Neural cell (in vitro differentiated cells): ENCODE results near the gene ITGB1. TPM values are rescaled to one million over a fixed set of nuclear protein-coding genes. Genes with fewer than 3 reads are reported as not detected.
"Not testable (repeated sequence)": the region's sequence is repeated elsewhere in the genome, so short reads cannot be mapped to it uniquely, and the experiment has no call there.

Experiments used
- H2AFZ ChIP-seq: fragments of 200-600, 300-800 bp; sonication (generic), shearing (Covaris generic); 2 replicates; pipeline ENCODE4 v1.6.0; 2014; ENCODE audit warnings: low read depth, mild to moderate bottlenecking, antibody characterized with exemption, low read length, moderate library complexity
- H3F3A ChIP-seq: fragments of 200-600 bp; shearing (Covaris generic); 2 replicates; pipeline ENCODE4 v1.6.1; 2016; ENCODE audit warnings: mild to moderate bottlenecking, moderate library complexity, mixed read lengths, antibody characterized with exemption, low read length; ENCODE audit not compliant: insufficient read depth, poor library complexity, severe bottlenecking
- H3K27ac ChIP-seq: fragments of 200-600, 300-800 bp; sonication (generic), shearing (Covaris generic); 2 replicates; pipeline ENCODE4 v1.5.1; 2014; ENCODE audit warnings: mild to moderate bottlenecking, low read length, moderate library complexity
- H3K27me3 ChIP-seq: fragments of 300-800, 200-600 bp; sonication (generic), shearing (Covaris generic); 2 replicates; pipeline ENCODE4 v1.6.0; 2014; ENCODE audit warnings: mild to moderate bottlenecking, low read depth, low read length, moderate library complexity; ENCODE audit not compliant: insufficient read depth
- H3K36me3 ChIP-seq: fragments of 300-800, 200-600 bp; sonication (generic), shearing (Covaris generic); 2 replicates; pipeline ENCODE4 v1.5.1; 2014; ENCODE audit warnings: mild to moderate bottlenecking, antibody characterized with exemption, low read length, moderate library complexity; ENCODE audit not compliant: insufficient read depth
- H3K4me2 ChIP-seq: fragments of 300-800, 200-600 bp; sonication (generic), shearing (Covaris generic); 2 replicates; pipeline ENCODE4 v1.6.0; 2014; ENCODE audit warnings: mild to moderate bottlenecking, low read length
- H3K4me3 ChIP-seq: fragments of 300-800, 200-600 bp; sonication (generic), shearing (Covaris generic); 2 replicates; pipeline ENCODE4 v1.5.1; 2014; ENCODE audit warnings: mild to moderate bottlenecking, low read length, moderate library complexity
- H3K79me2 ChIP-seq: fragments of 200-600 bp; shearing (Covaris generic); replicated peaks from 2 replicates; pipeline ENCODE4 v1.6.0; 2014; ENCODE audit warnings: mild to moderate bottlenecking, low read length, moderate library complexity; ENCODE audit not compliant: insufficient read depth
- H3K9ac ChIP-seq: fragments of 300-800, 200-600 bp; sonication (generic), shearing (Covaris generic); 2 replicates; pipeline ENCODE4 v1.6.1; 2016; ENCODE audit warnings: mild to moderate bottlenecking, low read length, mixed read lengths
- H3K9me2 ChIP-seq: fragments of 200-600 bp; shearing (Covaris generic); 2 replicates; pipeline ENCODE4 v1.6.1; 2016; ENCODE audit warnings: mild to moderate bottlenecking, low read length, mixed read lengths; ENCODE audit not compliant: insufficient read depth
- H3K9me3 ChIP-seq: fragments of 200-600, 300-800 bp; sonication (generic), shearing (Covaris generic); 2 replicates; pipeline ENCODE4 v1.6.1; 2016; ENCODE audit warnings: mild to moderate bottlenecking, mixed run types, low read length, moderate library complexity, mixed read lengths
- H4K20me1 ChIP-seq: fragments of 200-600 bp; shearing (Covaris generic); 2 replicates; pipeline ENCODE4 v1.6.1; 2016; ENCODE audit warnings: mild to moderate bottlenecking, mixed run types; ENCODE audit not compliant: insufficient read depth
- EP300 ChIP-seq: fragments of 450-650 bp; conservative IDR thresholded peaks from 2 replicates; pipeline ENCODE4 v1.6.1; 2014; ENCODE audit warnings: antibody characterized with exemption, mild to moderate bottlenecking, moderate library complexity; ENCODE audit not compliant: poor library complexity, severe bottlenecking
- EZH2 ChIP-seq: fragments of 200-600, 300-800 bp; shearing (Covaris generic), sonication (generic); IDR thresholded peaks from 2 replicates; pipeline ENCODE4 v1.6.1; 2014; ENCODE audit warnings: antibody characterized with exemption, low read length, borderline replicate concordance, mild to moderate bottlenecking; ENCODE audit not compliant: insufficient read depth, poor library complexity, severe bottlenecking
- MXI1 ChIP-seq: fragments of 450-650 bp; conservative IDR thresholded peaks from 2 replicates; pipeline ENCODE4 v1.6.1; 2014; ENCODE audit warnings: antibody characterized with exemption, mild to moderate bottlenecking; ENCODE audit not compliant: poor library complexity, severe bottlenecking
- POLR2AphosphoS5 ChIP-seq: IDR thresholded peaks from 2 replicates; pipeline ENCODE4 v1.6.1; 2012
- RAD21 ChIP-seq: fragments of 450-650 bp; conservative IDR thresholded peaks from 2 replicates; pipeline ENCODE4 v1.6.1; 2014; ENCODE audit warnings: antibody characterized with exemption, mild to moderate bottlenecking, moderate library complexity
- SMC3 ChIP-seq: fragments of 450-650 bp; conservative IDR thresholded peaks from 2 replicates; pipeline ENCODE4 v1.6.1; 2014; ENCODE audit warnings: antibody characterized with exemption, mild to moderate bottlenecking, moderate library complexity; ENCODE audit not compliant: poor library complexity
- TAF1 ChIP-seq: IDR thresholded peaks from 2 replicates; pipeline ENCODE4 v1.6.1; 2012; ENCODE audit warnings: low read depth
- polyA plus RNA-seq: library from polyadenylated mRNA; depleted of rRNA; stranded (reverse); fragments of >200 nt; gene quantifications from 2 replicates; pipeline ENCODE4 v1.2.3, GENCODE V29; 2014
- TF ChIP-seq, protein P1 (sequence below): IDR thresholded peaks from 2 replicates; pipeline ENCODE4 v1.6.1; 2012; ENCODE audit warnings: borderline replicate concordance
- TF ChIP-seq, protein P2 (sequence below): fragments of 450-650 bp; IDR thresholded peaks from 2 replicates; pipeline ENCODE4 v1.5.1; 2014; ENCODE audit warnings: antibody characterized with exemption, mild to moderate bottlenecking, moderate library complexity; ENCODE audit not compliant: poor library complexity, severe bottlenecking

ITGB1 gene
- polyA plus RNA-seq, 1 donor from 2014 or later: 62.4 TPM

GRCh38 chr10:32911285-32912016 is 46.6 kb downstream of the ITGB1 start:
- H3K4me2 ChIP-seq: no peak overlapping the region
- TF ChIP-seq SMC3 (no peak), RAD21 (no peak), POLR2AphosphoS5 (no peak), EP300 (no peak), MXI1 (no peak), EZH2 (no peak)
- TF ChIP-seq, protein P1, sequence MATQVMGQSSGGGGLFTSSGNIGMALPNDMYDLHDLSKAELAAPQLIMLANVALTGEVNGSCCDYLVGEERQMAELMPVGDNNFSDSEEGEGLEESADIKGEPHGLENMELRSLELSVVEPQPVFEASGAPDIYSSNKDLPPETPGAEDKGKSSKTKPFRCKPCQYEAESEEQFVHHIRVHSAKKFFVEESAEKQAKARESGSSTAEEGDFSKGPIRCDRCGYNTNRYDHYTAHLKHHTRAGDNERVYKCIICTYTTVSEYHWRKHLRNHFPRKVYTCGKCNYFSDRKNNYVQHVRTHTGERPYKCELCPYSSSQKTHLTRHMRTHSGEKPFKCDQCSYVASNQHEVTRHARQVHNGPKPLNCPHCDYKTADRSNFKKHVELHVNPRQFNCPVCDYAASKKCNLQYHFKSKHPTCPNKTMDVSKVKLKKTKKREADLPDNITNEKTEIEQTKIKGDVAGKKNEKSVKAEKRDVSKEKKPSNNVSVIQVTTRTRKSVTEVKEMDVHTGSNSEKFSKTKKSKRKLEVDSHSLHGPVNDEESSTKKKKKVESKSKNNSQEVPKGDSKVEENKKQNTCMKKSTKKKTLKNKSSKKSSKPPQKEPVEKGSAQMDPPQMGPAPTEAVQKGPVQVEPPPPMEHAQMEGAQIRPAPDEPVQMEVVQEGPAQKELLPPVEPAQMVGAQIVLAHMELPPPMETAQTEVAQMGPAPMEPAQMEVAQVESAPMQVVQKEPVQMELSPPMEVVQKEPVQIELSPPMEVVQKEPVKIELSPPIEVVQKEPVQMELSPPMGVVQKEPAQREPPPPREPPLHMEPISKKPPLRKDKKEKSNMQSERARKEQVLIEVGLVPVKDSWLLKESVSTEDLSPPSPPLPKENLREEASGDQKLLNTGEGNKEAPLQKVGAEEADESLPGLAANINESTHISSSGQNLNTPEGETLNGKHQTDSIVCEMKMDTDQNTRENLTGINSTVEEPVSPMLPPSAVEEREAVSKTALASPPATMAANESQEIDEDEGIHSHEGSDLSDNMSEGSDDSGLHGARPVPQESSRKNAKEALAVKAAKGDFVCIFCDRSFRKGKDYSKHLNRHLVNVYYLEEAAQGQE: no peak
- TF ChIP-seq, protein P2, sequence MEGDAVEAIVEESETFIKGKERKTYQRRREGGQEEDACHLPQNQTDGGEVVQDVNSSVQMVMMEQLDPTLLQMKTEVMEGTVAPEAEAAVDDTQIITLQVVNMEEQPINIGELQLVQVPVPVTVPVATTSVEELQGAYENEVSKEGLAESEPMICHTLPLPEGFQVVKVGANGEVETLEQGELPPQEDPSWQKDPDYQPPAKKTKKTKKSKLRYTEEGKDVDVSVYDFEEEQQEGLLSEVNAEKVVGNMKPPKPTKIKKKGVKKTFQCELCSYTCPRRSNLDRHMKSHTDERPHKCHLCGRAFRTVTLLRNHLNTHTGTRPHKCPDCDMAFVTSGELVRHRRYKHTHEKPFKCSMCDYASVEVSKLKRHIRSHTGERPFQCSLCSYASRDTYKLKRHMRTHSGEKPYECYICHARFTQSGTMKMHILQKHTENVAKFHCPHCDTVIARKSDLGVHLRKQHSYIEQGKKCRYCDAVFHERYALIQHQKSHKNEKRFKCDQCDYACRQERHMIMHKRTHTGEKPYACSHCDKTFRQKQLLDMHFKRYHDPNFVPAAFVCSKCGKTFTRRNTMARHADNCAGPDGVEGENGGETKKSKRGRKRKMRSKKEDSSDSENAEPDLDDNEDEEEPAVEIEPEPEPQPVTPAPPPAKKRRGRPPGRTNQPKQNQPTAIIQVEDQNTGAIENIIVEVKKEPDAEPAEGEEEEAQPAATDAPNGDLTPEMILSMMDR: no peak
- H3K9ac ChIP-seq: no peak overlapping the region
- no peaks in the 10 kb centered on the region for H3K27me3 ChIP-seq
- no peaks in the 10 kb centered on the region for H3K9me2 ChIP-seq
- H3K4me3 ChIP-seq: no peak overlapping the region
- no peaks in the 10 kb centered on the region for H3K79me2 ChIP-seq
- H4K20me1 ChIP-seq: no peaks in the 10 kb centered on the region
- no peak overlapping the region for H3K27ac ChIP-seq
- no peaks in the 10 kb centered on the region for H3K36me3 ChIP-seq
- no peak overlapping the region for H2AFZ ChIP-seq
- H3K9me3 ChIP-seq: no peaks in the 10 kb centered on the region
- H3F3A ChIP-seq: no peaks in the 10 kb centered on the region

- H3K9me3 ChIP-seq, H3F3A ChIP-seq, H3K27me3 ChIP-seq, H2AFZ ChIP-seq, H3K4me2 ChIP-seq, H3K4me3 ChIP-seq, H3K9me2 ChIP-seq, H3K27ac ChIP-seq, H3K79me2 ChIP-seq, H3K9ac ChIP-seq, H3K36me3 ChIP-seq, H4K20me1 ChIP-seq: not testable (repeated sequence)
Measured at GRCh38 chr10:32909970-32910369, 48.1 kb downstream of the ITGB1 start.

- Histone ChIP-seq H3K36me3 (peaks cover 3% of the 10 kb centered on the region), H3F3A (no peaks in the 10 kb centered on the region), H4K20me1 (no peaks in the 10 kb centered on the region), H3K9ac (no peak overlapping the region), H2AFZ (no peak overlapping the region), H3K4me2 (no peak overlapping the region), H3K79me2 (no peaks in the 10 kb centered on the region), H3K9me3 (no peaks in the 10 kb centered on the region), H3K27ac (no peak overlapping the region), H3K4me3 (no peak overlapping the region), H3K9me2 (no peaks in the 10 kb centered on the region), H3K27me3 (no peaks in the 10 kb centered on the region)
- TF ChIP-seq POLR2AphosphoS5: no peak
- no peak for TF ChIP-seq MXI1
- no peak for TF ChIP-seq EP300
- no peak for TF ChIP-seq TAF1
- TF ChIP-seq RAD21: no peak
- no peak for TF ChIP-seq SMC3
- TF ChIP-seq, protein P1: no peak
- no peak for TF ChIP-seq EZH2
- TF ChIP-seq, protein P2: no peak
Measured at GRCh38 chr10:32909456-32909855, 48.6 kb downstream of the ITGB1 start.
